Esophagus muscularis mucosa (tissue), 3 donors: ENCODE data around the gene CSMD2.

ENCODE experiments used
- POLR2AphosphoS5 ChIP-seq, 2 donors: sonication (generic); formaldehyde crosslinking; IDR thresholded peaks; one replicate each; pipeline ENCODE4 v1.6.1; 2017; ENCODE audit warnings: antibody characterized with exemption in 2 of 2
- TF ChIP-seq, protein P1 (sequence below), 3 experiments: fragments of 200-600 bp in 2 of 3; fragments of 450-650 bp in 1 of 3; sonication (generic) in 2 of 3; IDR thresholded peaks; one replicate each; pipeline ENCODE4 v1.5.1; 2017 to 2019; ENCODE audit warnings: antibody characterized with exemption in 3 of 3, mild to moderate bottlenecking in 2 of 3, moderate library complexity in 1 of 3

GRCh38 chr1:33636209-33636608 is 528.8 kb downstream of the CSMD2 start:
- TF ChIP-seq, protein P1, sequence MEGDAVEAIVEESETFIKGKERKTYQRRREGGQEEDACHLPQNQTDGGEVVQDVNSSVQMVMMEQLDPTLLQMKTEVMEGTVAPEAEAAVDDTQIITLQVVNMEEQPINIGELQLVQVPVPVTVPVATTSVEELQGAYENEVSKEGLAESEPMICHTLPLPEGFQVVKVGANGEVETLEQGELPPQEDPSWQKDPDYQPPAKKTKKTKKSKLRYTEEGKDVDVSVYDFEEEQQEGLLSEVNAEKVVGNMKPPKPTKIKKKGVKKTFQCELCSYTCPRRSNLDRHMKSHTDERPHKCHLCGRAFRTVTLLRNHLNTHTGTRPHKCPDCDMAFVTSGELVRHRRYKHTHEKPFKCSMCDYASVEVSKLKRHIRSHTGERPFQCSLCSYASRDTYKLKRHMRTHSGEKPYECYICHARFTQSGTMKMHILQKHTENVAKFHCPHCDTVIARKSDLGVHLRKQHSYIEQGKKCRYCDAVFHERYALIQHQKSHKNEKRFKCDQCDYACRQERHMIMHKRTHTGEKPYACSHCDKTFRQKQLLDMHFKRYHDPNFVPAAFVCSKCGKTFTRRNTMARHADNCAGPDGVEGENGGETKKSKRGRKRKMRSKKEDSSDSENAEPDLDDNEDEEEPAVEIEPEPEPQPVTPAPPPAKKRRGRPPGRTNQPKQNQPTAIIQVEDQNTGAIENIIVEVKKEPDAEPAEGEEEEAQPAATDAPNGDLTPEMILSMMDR (IDR thresholded peaks at IDR 0.05): no peak
- no peak for TF ChIP-seq POLR2AphosphoS5 (IDR thresholded peaks at IDR 0.05)
